RWPE1 (cell line): ENCODE results near the gene CAV3.

Experiments used
- CTCF ChIA-PET: fragments of 350-600 bp; sonication (Branson Sonifier 250); formaldehyde crosslinking; extraction: SDS; loops from one replicate; lab custom pipeline; 2021; lab: Yijun Ruan, JAX
- POLR2A ChIA-PET: fragments of 400-600 bp; formaldehyde crosslinking; extraction: SDS; loops from one replicate; lab custom pipeline; 2020; ENCODE audit warnings: antibody characterized with exemption; ENCODE audit not compliant: low non-redundant PET; lab: Yijun Ruan, JAX
- DNase-seq: peaks from one replicate; pipeline ENCODE4 v3.0.0; 2012; ENCODE audit warnings: low spot score
- H3K27ac ChIP-seq: fragments of 450-650 bp; 2 replicates; pipeline ENCODE4 v1.5.1; 2017
- TF ChIP-seq, protein P1 (sequence below): fragments of 450-650 bp; conservative IDR thresholded peaks from 2 replicates; pipeline ENCODE4 v1.5.1; 2017; ENCODE audit warnings: low read depth, mild to moderate bottlenecking

CAV3 gene

DNA sequence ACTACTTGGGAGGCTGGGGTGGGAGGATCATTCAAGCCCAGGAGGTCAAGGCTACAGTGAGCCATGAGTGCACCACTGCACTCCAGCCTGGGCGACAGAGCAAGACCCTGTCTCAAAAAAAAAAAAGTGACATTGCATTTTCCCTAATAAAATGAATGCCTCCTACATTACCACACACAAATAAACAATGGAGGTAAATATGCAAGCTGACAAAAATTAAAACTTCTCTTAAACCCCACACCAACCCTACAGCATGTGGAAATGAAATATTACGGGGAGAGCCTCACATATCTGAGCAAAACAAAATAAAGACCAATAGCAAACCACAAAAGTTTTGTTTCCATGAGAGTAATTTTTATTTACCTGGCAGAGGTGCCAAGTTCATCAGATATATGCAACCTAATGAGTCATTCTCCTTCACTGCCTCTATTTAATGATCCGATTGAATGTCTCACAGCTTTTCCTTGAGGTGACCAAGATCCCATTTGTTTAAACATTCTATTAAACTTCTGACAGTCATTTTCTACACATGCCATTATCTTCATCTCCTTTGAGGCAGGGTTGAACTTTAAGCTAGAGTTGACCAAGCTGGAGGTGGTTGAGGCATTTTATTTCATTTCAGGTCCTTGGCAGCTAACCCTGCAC is 9.4 kb upstream of the CAV3 start:
- ChIA-PET CTCF (interaction anchor here (1.4 kb wide), 1 partner anchor 45 kb away, joined by 10 read pairs; the partner anchor contains the start of gene OXTR), POLR2A (no interaction called here)
- TF ChIP-seq, protein P1, sequence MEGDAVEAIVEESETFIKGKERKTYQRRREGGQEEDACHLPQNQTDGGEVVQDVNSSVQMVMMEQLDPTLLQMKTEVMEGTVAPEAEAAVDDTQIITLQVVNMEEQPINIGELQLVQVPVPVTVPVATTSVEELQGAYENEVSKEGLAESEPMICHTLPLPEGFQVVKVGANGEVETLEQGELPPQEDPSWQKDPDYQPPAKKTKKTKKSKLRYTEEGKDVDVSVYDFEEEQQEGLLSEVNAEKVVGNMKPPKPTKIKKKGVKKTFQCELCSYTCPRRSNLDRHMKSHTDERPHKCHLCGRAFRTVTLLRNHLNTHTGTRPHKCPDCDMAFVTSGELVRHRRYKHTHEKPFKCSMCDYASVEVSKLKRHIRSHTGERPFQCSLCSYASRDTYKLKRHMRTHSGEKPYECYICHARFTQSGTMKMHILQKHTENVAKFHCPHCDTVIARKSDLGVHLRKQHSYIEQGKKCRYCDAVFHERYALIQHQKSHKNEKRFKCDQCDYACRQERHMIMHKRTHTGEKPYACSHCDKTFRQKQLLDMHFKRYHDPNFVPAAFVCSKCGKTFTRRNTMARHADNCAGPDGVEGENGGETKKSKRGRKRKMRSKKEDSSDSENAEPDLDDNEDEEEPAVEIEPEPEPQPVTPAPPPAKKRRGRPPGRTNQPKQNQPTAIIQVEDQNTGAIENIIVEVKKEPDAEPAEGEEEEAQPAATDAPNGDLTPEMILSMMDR: no peak

DNA sequence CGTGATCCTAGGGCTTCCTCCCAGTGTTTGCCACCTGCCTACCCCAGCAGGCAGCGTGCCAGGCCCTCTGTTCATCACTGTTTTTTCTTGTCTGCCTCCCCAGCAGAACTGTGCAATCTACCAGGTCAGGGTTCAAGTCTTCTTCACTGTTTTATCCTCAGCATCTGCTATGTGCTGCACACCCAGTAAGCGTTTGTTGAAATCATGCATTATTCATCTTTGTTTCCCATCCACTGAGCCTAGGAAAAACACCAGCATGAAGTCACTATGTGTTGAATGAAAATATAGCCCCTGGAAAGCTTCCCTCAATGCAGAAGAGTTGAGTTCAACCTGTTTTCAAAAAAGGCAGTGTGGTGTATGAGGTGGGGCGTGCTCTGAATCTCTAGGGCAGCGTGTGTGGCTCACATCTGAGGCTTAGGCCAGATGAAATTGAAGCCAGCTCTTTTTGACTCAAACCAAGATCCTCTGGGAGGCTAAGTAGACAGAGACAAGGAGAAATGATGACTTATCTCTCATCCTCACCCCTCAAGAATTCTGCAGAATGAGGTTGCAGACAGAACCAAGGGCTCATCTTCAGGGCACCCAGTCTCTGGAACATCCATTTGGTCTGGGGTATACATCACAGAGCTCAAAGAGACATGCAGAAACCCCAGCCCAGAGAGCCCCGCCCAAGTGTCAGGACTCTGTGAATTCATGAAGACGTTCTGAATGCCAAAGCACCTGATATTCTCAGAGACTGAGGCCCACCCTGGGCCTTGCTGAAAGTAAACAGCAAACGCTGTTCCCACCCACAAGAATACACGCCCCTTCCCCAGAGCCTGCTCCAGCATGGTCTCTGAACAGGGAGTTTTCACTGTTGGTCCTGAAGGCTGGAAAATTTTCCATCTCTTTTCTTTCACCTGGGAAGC is 5.7 kb upstream of the CAV3 start:
- ChIA-PET CTCF (interaction anchor here (0.6 kb wide), 1 partner anchor 38 kb away, joined by 3 read pairs; no protein-coding TSS in a partner anchor), POLR2A (no interaction called here)
- H3K27ac ChIP-seq: no peak overlapping the region
- DNase-seq: no peak
- TF ChIP-seq, protein P1: no peak

More for the DNA sequence above, 9.4 kb upstream of the CAV3 start:
- no peak overlapping the region for H3K27ac ChIP-seq
- peak; percentile 41 for DNase-seq

DNA sequence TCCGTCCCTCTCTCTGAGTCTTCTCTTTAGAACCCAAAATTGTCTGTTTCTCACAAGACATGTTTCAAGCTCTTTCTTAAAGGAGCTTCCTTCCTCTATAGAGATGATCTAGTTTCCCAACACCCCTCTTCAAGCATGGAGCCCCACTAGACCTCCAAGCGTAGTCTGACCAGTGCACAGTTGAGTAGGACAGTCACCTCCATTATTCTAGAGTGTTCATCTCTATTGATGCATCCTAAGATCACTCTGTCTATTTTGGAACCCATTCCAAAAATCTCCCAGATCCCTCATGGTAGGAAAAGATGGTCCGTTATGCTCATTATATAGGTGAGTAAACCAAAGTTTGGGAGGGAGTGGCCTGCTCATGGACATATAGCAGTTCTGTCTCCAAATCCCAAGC is 4.1 kb upstream of the CAV3 start:
- TF ChIP-seq, protein P1: no peak
- no peak overlapping the region for H3K27ac ChIP-seq
- CTCF ChIA-PET: no interaction called here
- no peak for DNase-seq
- POLR2A ChIA-PET: no interaction called here

DNA sequence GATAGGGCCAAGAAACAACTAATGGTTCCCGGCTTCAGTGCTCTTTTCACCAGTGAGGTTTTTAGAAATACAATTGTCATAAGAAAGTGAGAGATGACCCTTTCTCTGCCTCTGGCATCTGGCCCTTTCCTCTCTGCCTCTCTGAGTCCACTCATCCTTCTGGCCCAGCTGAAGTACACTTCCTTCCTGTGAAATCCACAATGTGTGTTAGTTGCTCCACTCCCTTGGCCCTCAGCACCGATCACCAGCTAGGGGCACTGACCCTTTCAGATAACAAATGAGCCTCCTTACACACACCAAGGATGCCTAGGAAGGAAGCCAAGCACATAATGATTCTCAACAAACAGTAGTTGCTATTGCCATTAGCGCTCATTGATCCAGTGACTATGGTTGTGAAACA is 2.9 kb upstream of the CAV3 start:
- POLR2A ChIA-PET: no interaction called here
- no peak for DNase-seq
- TF ChIP-seq, protein P1: no peak
- CTCF ChIA-PET: interaction anchor here (1.1 kb wide), 1 partner anchor 39 kb away, joined by 3 read pairs; the partner anchor contains the start of gene OXTR
- H3K27ac ChIP-seq: no peak overlapping the region

DNA sequence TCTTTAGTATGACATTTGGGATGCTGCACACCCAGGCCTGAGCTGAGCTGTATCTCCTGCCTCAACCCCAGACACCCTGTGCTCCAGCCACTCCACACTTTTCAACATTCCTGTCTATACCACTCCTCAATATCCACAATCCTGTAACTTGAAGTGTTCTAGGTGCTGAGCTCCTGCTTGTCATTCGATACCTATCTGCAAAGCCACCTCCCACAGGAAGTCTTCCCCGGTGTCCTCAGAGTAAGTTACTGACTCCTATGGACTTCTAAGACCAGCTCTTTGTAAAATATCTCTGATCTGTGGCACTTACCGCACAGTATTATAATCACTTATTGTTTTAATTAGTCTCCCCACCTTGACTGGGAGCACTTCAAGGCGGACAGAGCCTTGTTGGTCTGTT is 1.2 kb upstream of the CAV3 start:
- TF ChIP-seq, protein P1: no peak
- no peak overlapping the region for H3K27ac ChIP-seq
- ChIA-PET CTCF (no interaction called here), POLR2A (no interaction called here)
- DNase-seq: no peak

DNA sequence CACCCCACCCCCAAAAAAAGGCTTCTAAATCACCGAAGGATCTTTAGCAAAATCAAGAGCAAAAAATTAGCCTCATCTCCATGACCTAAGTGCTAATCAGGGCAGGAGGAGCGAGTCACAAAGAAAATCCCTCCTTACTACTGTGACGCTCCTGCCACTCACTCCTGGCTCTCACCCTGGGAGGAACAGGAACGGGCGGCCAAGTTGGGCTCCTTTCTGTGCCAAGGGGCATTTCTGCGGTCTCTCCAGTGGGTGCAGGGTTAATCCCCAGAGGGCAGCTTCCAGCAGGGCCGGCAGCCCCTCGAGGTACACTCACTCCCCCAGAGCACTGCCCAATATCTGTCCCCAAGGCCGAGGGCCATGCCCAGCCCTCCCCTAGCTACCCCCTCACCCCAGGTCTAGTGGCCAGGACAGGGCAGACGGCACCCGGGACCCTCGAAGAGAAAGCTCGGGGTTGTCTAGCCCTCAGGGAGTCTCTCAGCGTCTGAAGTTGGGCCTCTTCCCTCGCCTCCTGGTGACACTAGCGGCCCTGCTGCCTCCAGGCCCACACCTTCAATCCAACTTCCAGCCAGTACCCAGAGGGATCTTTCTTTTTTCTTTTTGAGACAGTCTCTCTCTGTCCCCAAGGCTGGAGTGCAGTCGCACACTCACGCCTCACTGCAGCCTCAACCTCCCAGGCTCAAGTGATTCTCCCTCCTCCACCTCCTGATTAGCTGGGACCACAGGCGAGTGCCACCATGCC is 706 bp downstream of the CAV3 start:
- POLR2A ChIA-PET: no interaction called here
- CTCF ChIA-PET: no interaction called here
- TF ChIP-seq, protein P1: no peak
- peak overlapping the region; percentile 22 for H3K27ac ChIP-seq
- no peak for DNase-seq
